H9 (cell line): ENCODE data around the gene EID1. TPM values are rescaled to one million over a fixed set of nuclear protein-coding genes. Genes with fewer than 3 reads are reported as not detected.

Experiments
- DNase-seq: peaks from one replicate; pipeline ENCODE4 v3.0.0-alpha.2; 2017
- H2AFZ ChIP-seq: one replicate; pipeline ENCODE4 v1.6.1; 2013; ENCODE audit warnings: mild to moderate bottlenecking, low read length, control low read depth, moderate library complexity
- H2AK5ac ChIP-seq: 2 replicates; pipeline ENCODE4 v1.6.1; 2013; ENCODE audit warnings: low read length, control low read depth, mixed read lengths; ENCODE audit not compliant: insufficient read length
- H2BK120ac ChIP-seq: one replicate; pipeline ENCODE4 v1.6.1; 2013; ENCODE audit warnings: low read depth, mild to moderate bottlenecking, low read length, control low read depth, inconsistent platforms; ENCODE audit not compliant: poor library complexity, severe bottlenecking
- H2BK12ac ChIP-seq: 2 replicates; pipeline ENCODE4 v1.6.1; 2013; ENCODE audit warnings: low read length, control low read depth, mixed read lengths, low read depth; ENCODE audit not compliant: insufficient read length
- H2BK15ac ChIP-seq: 2 replicates; pipeline ENCODE4 v1.6.1; 2013; ENCODE audit warnings: low read depth, low read length, control low read depth
- H2BK20ac ChIP-seq: one replicate; pipeline ENCODE4 v1.6.1; 2013; ENCODE audit warnings: low read depth, mild to moderate bottlenecking, low read length, control low read depth, inconsistent platforms; ENCODE audit not compliant: poor library complexity, severe bottlenecking
- H2BK5ac ChIP-seq: 2 replicates; pipeline ENCODE4 v1.6.1; 2013; ENCODE audit warnings: low read length, control low read depth, mixed read lengths; ENCODE audit not compliant: insufficient read length
- H3K14ac ChIP-seq: 2 replicates; pipeline ENCODE4 v1.6.1; 2013; ENCODE audit warnings: low read length, control low read depth; ENCODE audit not compliant: insufficient read depth
- H3K18ac ChIP-seq: 2 replicates; pipeline ENCODE4 v1.6.1; 2013; ENCODE audit warnings: low read depth, mild to moderate bottlenecking, mixed read lengths, low read length, control low read depth; ENCODE audit not compliant: insufficient read length
- H3K23ac ChIP-seq: 2 replicates; pipeline ENCODE4 v1.6.1; 2013; ENCODE audit warnings: low read length, control low read depth, mixed read lengths, low read depth; ENCODE audit not compliant: insufficient read length
- H3K23me2 ChIP-seq: 2 replicates; pipeline ENCODE4 v1.6.1; 2013; ENCODE audit warnings: low read depth, mild to moderate bottlenecking, mixed read lengths, low read length, control low read depth; ENCODE audit not compliant: insufficient read length, poor library complexity, severe bottlenecking
- H3K27ac ChIP-seq: 2 replicates; pipeline ENCODE4 v1.5.1; 2013; ENCODE audit warnings: low read length, control low read depth, mixed read lengths, low read depth; ENCODE audit not compliant: insufficient read length
- H3K27me3 ChIP-seq: 2 replicates; pipeline ENCODE4 v1.6.1; 2013; ENCODE audit warnings: low read length, control low read depth, inconsistent platforms; ENCODE audit not compliant: insufficient read depth
- H3K4ac ChIP-seq: 2 replicates; pipeline ENCODE4 v1.6.1; 2013; ENCODE audit warnings: low read depth, mild to moderate bottlenecking, control low read depth, inconsistent platforms, low read length, moderate library complexity
- H3K4me1 ChIP-seq: 2 replicates; pipeline ENCODE4 v1.6.1; 2013; ENCODE audit warnings: low read length, control low read depth, inconsistent platforms; ENCODE audit not compliant: insufficient read depth
- H3K4me2 ChIP-seq: 2 replicates; pipeline ENCODE4 v1.6.1; 2013; ENCODE audit warnings: low read length, control low read depth, mixed read lengths; ENCODE audit not compliant: insufficient read length, insufficient read depth
- H3K56ac ChIP-seq: 2 replicates; pipeline ENCODE4 v1.6.1; 2013; ENCODE audit warnings: low read depth, mild to moderate bottlenecking, mixed read lengths, low read length, control low read depth; ENCODE audit not compliant: insufficient read length
- H3K79me1 ChIP-seq: 2 replicates; pipeline ENCODE4 v1.6.1; 2013; ENCODE audit warnings: low read depth, mild to moderate bottlenecking, moderate library complexity, low read length, control low read depth, inconsistent platforms; ENCODE audit not compliant: insufficient read depth, poor library complexity, severe bottlenecking
- H3K79me2 ChIP-seq: 2 replicates; pipeline ENCODE4 v1.6.1; 2013; ENCODE audit warnings: low read length, control low read depth, inconsistent platforms; ENCODE audit not compliant: insufficient read depth
- H3K9ac ChIP-seq: 2 replicates; pipeline ENCODE4 v1.6.1; 2013; ENCODE audit warnings: low read length, control low read depth, mixed read lengths; ENCODE audit not compliant: insufficient read length; ENCODE audit errors: extremely low read depth
- H3K9me3 ChIP-seq: one replicate; pipeline ENCODE4 v1.6.1; 2013; ENCODE audit warnings: low read depth, low read length, inconsistent platforms; ENCODE audit not compliant: control insufficient read depth
- H3T11ph ChIP-seq: one replicate; pipeline ENCODE4 v1.6.1; 2013; ENCODE audit warnings: mild to moderate bottlenecking, low read length, control low read depth, inconsistent platforms
- H4K20me1 ChIP-seq: one replicate; pipeline ENCODE4 v1.6.1; 2013; ENCODE audit not compliant: control insufficient read depth, insufficient read length, insufficient read depth
- H4K5ac ChIP-seq: 2 replicates; pipeline ENCODE4 v1.6.1; 2013; ENCODE audit warnings: low read depth, mild to moderate bottlenecking, mixed read lengths, low read length, control low read depth; ENCODE audit not compliant: insufficient read length
- H4K8ac ChIP-seq: replicated peaks from 2 replicates; pipeline ENCODE4 v1.6.1; 2013; ENCODE audit warnings: low read length, control low read depth, mixed read lengths, low read depth; ENCODE audit not compliant: insufficient read length
- H4K91ac ChIP-seq: 2 replicates; pipeline ENCODE4 v1.6.1; 2013; ENCODE audit warnings: low read depth, mild to moderate bottlenecking, moderate library complexity, mixed read lengths, low read length, control low read depth; ENCODE audit not compliant: insufficient read length
- H3K27ac Mint-ChIP-seq, 3 experiments: 2 replicates in 2 of 3; 3 replicates in 1 of 3; pipeline ENCODE4 v1.8.0; 2020 to 2021; ENCODE audit warnings: mixed read lengths in 3 of 3, mild to moderate bottlenecking in 1 of 3, moderate library complexity in 1 of 3
- H3K27me3 Mint-ChIP-seq: 2 replicates; pipeline ENCODE4 v1.8.0; 2021; ENCODE audit warnings: low read depth, mild to moderate bottlenecking, moderate library complexity, mixed read lengths
- H3K36me3 Mint-ChIP-seq, 3 experiments: 2 replicates in 2 of 3; 3 replicates in 1 of 3; pipeline ENCODE4 v1.8.0; 2020 to 2021; ENCODE audit warnings: low read depth in 3 of 3, mixed read lengths in 3 of 3; ENCODE audit not compliant: insufficient read depth in 1 of 3
- H3K4me1 Mint-ChIP-seq, 2 experiments: 2 replicates each; pipeline ENCODE4 v1.8.0; 2020; ENCODE audit warnings: mixed read lengths in 2 of 2
- H3K4me3 Mint-ChIP-seq, 2 experiments: 2 replicates in 1 of 2; 3 replicates in 1 of 2; pipeline ENCODE4 v1.8.0; 2020 to 2021; ENCODE audit warnings: mild to moderate bottlenecking in 2 of 2, mixed read lengths in 2 of 2, moderate library complexity in 1 of 2
- H3K9me3 Mint-ChIP-seq, 2 experiments: 2 replicates in 1 of 2; 3 replicates in 1 of 2; pipeline ENCODE4 v1.8.0; 2020; ENCODE audit warnings: mild to moderate bottlenecking in 2 of 2, mixed read lengths in 2 of 2, moderate library complexity in 1 of 2
- CTCF ChIP-seq: fragments of 200-600 bp; sonication (generic); conservative IDR thresholded peaks from 3 replicates; pipeline ENCODE4 v1.8.0; 2021; ENCODE audit warnings: antibody characterized with exemption, mild to moderate bottlenecking
- WGBS: extraction: QIAGEN DNeasy Blood & Tissue Kit; methylation state at CpG from one replicate; pipeline ENCODE4 v1.1.7; 2013; ENCODE audit warnings: missing lambda C conversion rate, low lambda C conversion rate, mixed read lengths; ENCODE audit not compliant: insufficient read length; ENCODE audit errors: extremely low coverage; 5-methylcytosine and 5-hydroxymethylcytosine counted together
- total RNA-seq: library from RNA; stranded (reverse); gene quantifications from 2 replicates; pipeline ENCODE4 v1.2.1, GENCODE V29; 2021

Gene EID1
- total RNA-seq, 1 experiment from 2014 or later = 113 TPM

GRCh38 chr15:48861813-48862431 is 16.0 kb upstream of the EID1 start:
- no peak overlapping the region for H3K4me3 Mint-ChIP-seq
- Histone ChIP-seq H4K91ac (no peak overlapping the region), H3K56ac (no peak overlapping the region), H3K14ac (no peak overlapping the region), H3K79me1 (no peaks in the 10 kb centered on the region), H2BK20ac (no peak overlapping the region), H3K18ac (no peak overlapping the region), H3K9ac (no peak overlapping the region), H3T11ph (no peak overlapping the region), H3K79me2 (no peaks in the 10 kb centered on the region), H2BK5ac (no peak overlapping the region), H3K9me3 (no peaks in the 10 kb centered on the region), H2AFZ (no peak overlapping the region), H2BK15ac (no peak overlapping the region), H2BK12ac (no peak overlapping the region), H2BK120ac (no peak overlapping the region), H4K20me1 (no peaks in the 10 kb centered on the region), H3K4me1 (no peaks in the 10 kb centered on the region; the same call in none of the 2 replicates), H3K27ac (no peak overlapping the region), H4K5ac (no peak overlapping the region), H3K27me3 (no peaks in the 10 kb centered on the region), H4K8ac (no peak overlapping the region), H2AK5ac (no peak overlapping the region), H3K4ac (no peak overlapping the region), H3K4me2 (no peak overlapping the region), H3K23ac (no peak overlapping the region), H3K23me2 (no peaks in the 10 kb centered on the region)
- H3K4me1 Mint-ChIP-seq = peaks cover 18 to 30% of the 10 kb centered on the region in 2 experiments
- H3K27ac Mint-ChIP-seq = no peak overlapping the region; a peak in 1 of 7 replicates
- H3K36me3 Mint-ChIP-seq = no peaks in the 10 kb centered on the region; a peak in 2 of 7 replicates
- DNase-seq = no peak
- no peaks in the 10 kb centered on the region for H3K27me3 Mint-ChIP-seq
- WGBS = no CpG with 5 or more reads among the region's 1 CpG
- TF ChIP-seq CTCF = peak; percentile 94
- no peaks in the 10 kb centered on the region for H3K9me3 Mint-ChIP-seq
